Stimulated activated CD4-positive, alpha-beta T cell treated with anti-CD3 and anti-CD28 coated beads, Interleukin-2, amount 100 ng/mL, for 48 hours (primary cell): Measurements from ENCODE around the gene C19orf25.
A peak's percentile ranks its signal among the peaks of the same experiment; 100 is the strongest.
"Not testable (repeated sequence)": the region's sequence is repeated elsewhere in the genome, so short reads cannot be mapped to it uniquely, and the experiment has no call there.

Experiments used
- DNase-seq, 2 donors: peaks; one replicate each; pipeline ENCODE4 v3.0.0-alpha.2; 2020

Gene C19orf25

DNA sequence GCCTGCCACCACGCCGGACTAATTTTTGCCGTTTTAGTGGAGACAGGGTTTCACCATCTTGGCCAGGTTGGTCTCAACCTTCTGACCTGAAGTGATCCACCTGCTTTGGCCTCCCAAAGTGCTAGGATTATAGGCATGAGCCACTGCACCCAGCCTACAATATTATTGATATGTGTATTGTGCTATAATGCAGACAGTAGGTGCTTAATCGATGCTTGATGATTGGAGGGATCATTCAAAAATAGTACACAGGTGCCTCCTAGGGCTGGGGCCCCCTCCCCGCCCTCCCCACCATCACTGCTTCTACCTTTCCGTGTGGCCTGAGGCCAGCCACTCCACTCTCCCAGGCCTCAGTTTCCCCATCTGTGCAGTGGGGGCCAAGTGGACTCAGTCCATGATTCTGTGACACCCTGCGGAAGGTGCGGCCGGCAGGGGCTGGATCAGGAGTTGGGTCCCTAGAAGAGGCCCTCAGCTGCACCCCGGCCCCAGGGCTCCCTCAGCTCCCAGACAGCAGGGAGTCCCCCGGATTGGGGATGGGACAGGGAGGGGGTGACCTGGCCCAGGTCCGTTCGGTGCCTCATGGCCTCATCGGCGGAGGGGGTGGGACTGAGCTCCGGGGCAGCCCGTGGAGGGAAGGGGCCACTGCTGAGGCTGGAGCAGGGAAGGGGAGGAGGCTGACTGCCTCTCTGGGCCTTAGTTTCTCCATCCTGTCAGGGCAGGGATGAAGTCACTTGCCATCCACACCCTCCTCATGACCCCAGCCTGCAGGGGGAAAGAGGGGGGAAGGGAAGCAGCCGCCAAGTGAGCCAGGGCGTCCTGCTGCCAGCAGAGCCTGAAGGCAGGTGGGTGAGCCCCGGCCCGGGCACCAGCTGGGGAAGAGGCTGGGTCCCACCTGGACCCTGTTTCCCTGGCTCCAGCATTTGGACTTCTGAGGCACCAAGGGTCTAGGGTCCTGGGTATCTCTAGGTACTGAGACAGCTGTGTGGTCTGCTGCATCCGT, 32.6 kb upstream of the C19orf25 start:
- no peak for DNase-seq

GRCh38 chr19:1510807-1511206, 31.8 kb upstream of the C19orf25 start:
- no peak for DNase-seq

- DNase-seq, result no peak
These were observed 31.4 kb upstream of the C19orf25 start for GRCh38 chr19:1510442-1510806.

DNA sequence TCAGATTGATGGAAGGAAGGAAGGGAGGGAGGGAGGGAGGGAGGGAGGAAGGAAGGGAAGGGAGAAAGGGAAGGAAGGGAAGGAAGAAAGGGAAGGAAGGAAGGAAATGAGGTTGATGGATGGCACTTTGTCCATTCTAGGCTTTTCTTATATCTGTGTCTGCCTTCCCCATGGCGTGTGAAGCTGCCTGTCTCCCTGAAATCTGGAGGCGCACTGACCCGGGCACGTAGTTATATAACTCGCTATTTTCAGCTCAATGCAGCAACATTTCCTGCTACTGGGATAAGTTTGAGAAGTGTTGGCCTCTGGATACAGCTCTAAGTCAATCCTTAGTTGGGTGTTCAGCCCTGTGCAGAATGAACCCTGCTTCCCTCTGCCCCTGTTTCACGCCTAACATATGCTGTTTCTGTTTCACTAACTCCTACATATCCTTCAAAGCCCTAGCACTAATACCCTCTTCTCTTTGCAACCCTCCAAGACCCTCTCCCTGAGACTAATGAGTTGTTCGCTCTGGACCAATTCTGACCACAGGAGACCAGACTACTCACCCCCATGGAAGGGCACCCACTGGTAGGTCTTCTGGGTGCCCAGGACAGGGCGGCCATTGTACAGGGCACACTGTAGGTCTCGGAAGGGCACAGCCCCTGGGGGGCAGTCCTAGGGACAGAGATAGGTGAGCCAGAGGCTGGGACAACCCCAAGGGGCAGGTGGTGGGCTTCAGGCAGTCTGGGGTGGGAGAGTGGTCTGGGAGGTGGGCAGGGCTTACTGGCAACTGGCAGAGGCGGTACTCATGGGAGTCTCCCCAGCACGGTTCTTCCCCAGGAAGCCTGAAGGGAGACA, 30.8 kb upstream of the C19orf25 start:
- DNase-seq, result no peak

GRCh38 chr19:1508507-1508856, 29.5 kb upstream of the C19orf25 start:
- no peak for DNase-seq

- peak; percentile 85 to 87 for DNase-seq
These were observed 28.9 kb upstream of the C19orf25 start for GRCh38 chr19:1507763-1508506.

DNA sequence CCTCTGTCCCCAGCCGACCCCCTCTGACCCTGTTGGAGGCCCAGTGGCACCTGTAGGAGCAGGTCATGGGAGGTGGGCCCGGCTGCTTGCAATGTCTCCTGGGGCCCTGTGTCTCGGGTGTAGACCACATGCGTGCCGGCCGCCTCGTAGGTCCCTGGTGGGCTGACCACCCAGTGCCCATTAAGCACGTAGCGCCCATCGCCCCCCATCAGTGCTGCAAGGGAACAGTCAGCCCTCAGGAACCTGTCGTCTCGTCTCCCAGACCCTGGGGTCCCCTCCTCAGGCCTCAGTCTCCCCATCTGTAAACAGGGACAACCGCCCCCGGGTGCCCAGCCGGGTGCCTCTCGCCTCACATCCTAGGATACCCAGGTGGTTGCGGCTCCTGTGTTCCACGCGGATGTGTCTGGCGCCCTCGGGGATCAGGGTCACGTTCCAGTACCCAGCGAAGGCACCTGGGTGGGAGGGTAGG, 28.2 kb upstream of the C19orf25 start:
- DNase-seq, result no peak

GRCh38 chr19:1505991-1506881, 27.2 kb upstream of the C19orf25 start:
- DNase-seq, result no peak

DNA sequence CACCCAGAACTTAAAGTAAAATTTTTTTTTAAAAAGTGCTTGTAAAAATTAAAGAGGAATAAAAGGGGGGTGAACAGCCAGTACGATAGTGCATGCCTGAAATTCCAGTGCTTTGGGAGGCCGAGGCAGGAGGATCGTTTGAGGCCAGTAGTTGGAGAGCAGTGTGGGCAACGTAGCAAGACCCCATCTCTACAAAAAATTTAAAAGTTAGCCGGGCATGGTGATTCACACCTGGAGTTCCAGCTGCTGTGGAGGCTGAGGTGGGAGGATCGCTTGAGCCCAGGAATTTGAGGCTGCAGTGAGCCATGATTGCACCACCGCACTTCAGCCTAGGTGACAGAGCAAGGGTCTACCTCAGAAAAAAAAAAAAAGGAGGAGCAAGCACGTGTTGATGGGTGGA, 26.0 kb upstream of the C19orf25 start:
- no peak for DNase-seq

- DNase-seq, result no peak
These were observed 25.1 kb upstream of the C19orf25 start for GRCh38 chr19:1503925-1504773.

DNA sequence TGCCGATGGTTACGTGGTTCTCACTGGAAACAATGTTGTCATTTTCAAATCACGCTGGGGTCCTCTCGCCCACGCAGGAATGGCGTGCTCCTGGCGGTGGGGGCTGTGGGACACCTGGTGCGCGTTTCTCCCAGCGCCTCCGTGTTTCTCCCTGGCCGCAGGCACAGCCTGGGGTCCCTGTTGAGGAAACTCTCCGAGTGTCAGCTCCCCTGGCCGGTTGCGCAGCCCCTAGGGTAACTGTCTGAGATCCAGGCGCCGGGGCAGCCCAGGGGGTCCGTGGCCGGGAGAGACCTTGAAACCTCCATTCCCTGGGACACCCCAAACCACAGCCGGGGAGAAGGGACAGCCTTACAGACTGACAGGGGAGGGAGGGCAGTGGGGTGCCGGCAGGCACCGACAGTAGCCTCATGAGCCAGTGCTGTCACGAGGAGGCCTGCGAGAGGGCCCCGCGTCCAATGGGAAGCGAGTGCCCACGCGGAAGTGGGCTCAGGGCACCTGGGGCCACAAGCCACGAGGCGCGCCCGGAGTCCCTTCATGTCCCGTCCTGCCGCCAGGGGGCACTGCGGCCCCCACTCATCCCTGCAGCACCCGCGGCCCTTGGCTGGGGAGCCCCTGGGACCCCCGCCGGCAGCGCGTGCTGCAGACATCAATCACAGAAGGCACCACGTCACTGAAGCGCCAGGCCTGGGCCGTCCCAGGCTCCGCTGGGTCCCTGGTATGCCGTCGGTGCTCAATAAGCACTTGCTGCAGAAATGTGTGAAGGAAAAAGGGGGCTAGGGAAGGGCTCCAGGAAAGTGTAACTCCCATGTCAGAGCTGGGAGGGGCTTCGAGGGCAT, 24.3 kb upstream of the C19orf25 start:
- peak; percentile 75 to 78 for DNase-seq

DNA sequence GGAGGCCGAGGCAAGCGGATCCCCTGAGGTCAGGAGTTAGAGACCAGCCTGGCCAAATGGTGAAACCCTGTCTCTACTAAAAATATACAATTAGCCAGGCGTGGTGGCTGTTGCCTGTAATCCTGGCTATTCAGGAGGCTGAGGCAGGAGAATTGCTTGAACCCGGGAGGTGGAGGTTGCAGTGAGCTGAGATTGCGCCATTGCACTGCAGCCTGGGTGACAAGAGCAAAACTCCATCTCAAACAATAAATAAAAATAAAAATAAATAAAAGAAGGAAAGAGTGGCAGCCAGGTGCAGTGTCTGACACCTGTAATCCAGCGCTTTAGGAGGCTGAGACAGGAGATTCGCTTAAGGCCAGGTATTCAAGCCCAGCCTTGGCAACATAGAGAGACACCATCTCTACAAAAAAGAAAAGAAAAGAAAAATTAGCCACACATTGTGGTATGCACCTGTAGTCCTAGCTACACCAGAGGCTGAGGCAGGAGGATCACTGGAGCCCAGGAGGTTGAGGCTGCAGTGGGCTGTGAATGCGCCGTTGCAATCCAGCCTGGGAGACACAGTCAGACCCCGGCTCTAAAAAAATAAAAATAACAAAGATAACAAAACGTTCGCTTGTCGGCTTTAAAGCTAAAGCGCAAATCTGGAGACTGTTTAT, 23.5 kb upstream of the C19orf25 start:
- no peak for DNase-seq

GRCh38 chr19:1501200-1501595, 22.2 kb upstream of the C19orf25 start:
- DNase-seq, result no peak

- not testable (repeated sequence) for DNase-seq
These were observed 20.2 kb upstream of the C19orf25 start for GRCh38 chr19:1499231-1499630.

DNA sequence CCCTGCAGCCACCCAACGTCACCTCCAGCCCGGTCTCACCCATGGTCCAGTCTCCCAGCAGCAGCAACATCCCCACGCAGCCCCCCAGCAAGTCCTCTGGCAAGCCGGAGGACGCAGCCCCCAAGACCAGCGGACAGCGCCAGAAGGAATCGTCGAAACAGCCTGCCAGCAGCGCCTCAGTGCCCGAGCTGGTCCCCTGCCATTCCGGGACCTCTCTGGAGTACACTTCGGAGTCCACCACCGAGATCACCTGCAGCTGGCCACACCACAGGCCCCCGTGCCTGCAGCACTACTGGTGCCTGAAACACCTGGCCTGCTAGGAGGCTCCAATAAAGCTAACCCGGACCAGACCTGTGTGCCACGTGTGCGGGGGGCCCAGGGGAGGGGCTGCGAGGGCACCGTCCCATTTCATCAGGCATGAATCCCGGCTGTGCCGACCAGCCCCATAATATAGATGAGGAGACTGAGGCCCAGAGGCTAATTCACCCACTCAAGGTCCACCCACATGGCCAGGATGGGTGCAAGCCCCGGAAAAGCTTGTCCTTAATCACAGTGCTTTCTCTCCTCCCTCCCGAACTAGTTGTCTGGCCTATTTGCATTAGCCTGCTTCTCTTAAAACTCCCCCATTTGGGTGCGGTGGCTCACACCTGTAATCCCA, 18.7 kb upstream of the C19orf25 start:
- no peak for DNase-seq

GRCh38 chr19:1496714-1497577, 17.9 kb upstream of the C19orf25 start:
- DNase-seq, result no peak

DNA sequence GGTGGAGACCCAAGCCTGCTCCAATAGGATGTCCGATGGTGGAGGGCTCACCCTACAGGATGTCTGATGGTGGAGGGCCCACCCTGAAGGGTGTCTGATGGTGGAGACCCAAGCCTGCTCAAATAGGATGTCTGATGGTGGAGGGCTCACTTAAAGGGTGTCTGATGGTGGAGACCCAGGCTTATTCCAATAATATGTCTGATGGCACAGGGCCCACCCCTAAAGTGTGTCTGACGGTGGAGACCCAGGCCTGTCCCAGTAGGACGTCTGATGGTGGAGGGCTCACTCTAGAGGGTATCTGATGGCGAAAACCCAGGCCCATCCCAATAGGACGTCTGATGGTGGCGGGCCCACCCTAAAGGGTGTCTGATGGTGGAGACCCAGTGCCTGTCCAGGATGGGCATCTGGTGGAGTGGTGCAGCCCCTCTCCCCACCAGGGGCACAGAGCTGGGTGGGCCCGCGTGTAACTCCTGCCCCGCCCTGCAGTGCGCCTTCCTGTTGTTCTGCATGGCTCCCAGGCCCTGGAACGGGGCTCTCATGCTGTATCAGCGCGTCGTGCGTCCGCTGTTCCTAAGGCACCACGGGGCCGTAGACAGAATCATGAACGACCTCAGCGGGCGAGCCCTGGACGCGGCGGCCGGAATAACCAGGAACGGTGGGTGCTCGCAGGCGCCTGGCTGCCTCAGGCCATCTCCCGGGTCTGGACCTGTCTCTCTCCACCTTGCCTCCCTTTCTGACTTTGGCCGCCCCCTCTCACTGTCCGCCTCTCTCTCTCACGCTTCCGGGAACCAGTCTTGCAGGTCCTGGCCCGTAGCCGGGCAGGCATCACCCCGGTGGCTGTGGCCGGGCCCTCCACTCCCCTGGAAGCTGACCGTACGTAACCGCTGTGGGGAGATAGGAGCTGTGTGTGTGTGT, 17.0 kb upstream of the C19orf25 start:
- no peak for DNase-seq
